Renal pelvis (tissue), 4 donors: ENCODE measurements around the gene EWSR1. TPM values are rescaled to one million over a fixed set of nuclear protein-coding genes. Genes with fewer than 3 reads are reported as not detected.
"Not testable (repeated sequence)": the region's sequence is repeated elsewhere in the genome, so short reads cannot be mapped to it uniquely, and the experiment has no call there.

Source experiments
- DNase-seq: peaks from one replicate; pipeline ENCODE4 v3.0.0-alpha.2; 2013
- polyA plus RNA-seq, 3 donors: library from polyadenylated mRNA; unstranded; fragments of 120-200 nt; gene quantifications; one replicate each; pipeline ENCODE4 v1.2.1, GENCODE V29; 2013; ENCODE audit not compliant: insufficient read length in 3 of 3

Gene EWSR1
- polyA plus RNA-seq, 3 donors = 329 to 383 (median 381) TPM

GRCh38 chr22:29330753-29331152 is 62.7 kb downstream of the EWSR1 start:
- DNase-seq = no peak

DNA sequence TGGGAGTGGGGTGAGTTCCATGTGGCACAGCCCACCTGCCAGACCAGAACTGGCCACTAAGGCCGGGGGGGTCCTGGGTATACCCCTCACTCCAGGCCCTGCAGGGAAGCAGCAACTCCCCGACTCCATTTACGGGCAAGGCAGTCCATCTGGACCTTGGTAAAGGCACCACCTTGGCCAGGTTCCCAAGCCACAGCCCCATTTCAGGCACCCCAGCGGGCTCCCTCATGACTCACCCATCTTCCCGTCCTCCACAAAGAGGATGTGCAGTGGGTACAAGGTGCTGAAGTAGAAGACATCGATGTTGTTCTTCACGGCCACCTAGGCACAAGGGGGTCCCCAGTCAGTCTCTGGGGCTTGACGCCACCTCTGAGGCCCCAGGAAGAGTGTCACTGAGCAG is 63.1 kb downstream of the EWSR1 start:
- DNase-seq = no peak

- no peak for DNase-seq
These were observed 63.7 kb downstream of the EWSR1 start for GRCh38 chr22:29331658-29332300.

DNA sequence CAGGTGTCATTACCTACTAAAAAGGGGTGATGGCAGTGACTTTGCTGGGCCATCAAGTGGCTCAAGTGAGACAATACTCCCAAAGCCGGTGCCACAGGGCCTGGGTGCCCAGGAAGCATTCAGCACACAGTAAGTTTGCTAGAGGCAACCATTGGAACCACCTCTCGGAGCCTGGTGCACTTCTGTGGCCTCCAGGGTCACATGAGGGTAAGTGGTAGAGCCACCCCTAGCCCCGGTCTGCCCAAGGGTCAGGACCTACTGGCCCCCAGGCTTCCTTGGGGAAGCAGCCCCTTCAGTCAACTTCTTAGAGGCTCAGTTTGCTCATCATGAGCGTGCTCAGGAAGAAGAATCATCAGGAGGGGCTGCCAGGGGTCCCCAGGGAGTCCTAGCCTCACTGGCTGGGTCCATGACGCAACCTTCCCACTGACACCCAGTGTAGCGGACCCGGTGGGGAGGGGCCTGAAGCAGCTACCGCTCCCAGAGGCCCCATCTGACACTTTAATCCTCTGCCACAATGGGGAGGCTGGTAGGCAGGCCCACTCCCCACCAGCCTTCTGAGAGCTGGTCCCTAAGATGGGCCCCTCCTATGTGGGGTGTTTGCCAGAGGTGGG is 64.9 kb downstream of the EWSR1 start:
- no peak for DNase-seq

GRCh38 chr22:29334148-29334547 is 66.1 kb downstream of the EWSR1 start:
- no peak for DNase-seq

DNA sequence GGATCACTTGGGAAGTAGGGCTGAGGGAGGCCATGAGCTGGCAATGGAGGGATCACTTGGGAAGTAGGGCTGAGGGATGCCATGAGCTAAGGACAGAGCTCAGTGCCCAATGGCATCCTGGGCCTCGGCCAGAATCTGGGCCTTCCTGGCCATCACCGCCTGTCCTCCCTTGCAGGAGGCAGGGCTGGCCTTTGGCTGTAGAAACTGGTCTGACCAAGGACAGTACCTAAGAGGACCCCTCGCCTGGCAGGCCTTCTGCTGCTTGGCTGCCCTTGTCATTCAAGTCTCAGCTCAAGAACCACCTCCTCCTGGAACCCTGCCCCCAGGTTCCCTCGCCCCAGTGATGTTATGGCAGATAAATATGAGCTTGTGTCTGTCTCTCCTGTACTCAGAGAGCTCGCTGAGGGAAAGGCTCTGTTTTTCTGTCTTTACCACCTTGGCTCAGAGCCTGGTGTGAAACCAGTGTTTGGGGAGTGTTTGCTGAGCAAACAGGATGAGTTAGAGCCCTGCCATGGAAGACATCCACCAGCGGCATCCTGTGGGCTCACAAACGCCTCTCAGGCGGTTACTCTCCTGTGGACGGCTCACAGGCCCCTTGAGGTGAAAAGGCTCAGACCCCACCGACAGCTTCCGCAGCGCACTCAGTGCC is 66.8 kb downstream of the EWSR1 start:
- DNase-seq = no peak

GRCh38 chr22:29335656-29336055 is 67.6 kb downstream of the EWSR1 start:
- DNase-seq = no peak

DNA sequence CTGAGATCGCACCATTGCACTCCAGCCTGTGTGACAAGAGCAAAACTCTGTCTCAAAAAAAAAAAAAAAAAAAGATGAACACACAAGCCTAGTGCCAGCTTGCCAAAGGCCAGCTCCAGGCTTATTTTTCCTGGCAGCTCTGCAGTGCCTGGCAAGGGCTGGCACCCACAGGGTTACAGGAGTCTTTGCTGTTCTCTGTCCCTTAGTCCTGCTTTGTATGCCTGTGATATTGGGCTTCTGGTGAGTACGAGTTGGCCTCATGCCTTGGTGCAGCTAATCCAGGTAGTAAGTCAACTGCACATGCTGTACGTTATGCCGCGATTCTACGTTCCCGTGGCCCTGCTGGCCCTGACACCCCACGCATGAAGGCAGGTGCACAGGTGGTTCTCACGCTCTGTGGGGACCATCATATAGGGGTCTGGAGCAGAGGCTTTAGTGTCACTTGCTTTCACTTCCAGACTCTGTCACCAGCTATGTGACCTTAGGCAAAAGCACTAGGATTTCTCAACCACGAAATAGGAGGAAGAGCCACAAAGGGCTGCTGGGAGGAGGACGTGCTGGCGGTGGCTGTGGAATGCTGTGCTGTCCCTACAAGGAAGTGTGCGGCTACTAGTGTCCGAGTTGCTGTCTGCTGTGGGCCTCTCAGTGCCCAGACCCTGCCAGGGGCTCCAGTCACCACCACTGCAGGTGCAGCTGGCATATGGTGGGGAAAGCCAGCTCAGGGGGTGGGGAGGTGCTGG is 68.9 kb downstream of the EWSR1 start:
- no peak for DNase-seq

DNA sequence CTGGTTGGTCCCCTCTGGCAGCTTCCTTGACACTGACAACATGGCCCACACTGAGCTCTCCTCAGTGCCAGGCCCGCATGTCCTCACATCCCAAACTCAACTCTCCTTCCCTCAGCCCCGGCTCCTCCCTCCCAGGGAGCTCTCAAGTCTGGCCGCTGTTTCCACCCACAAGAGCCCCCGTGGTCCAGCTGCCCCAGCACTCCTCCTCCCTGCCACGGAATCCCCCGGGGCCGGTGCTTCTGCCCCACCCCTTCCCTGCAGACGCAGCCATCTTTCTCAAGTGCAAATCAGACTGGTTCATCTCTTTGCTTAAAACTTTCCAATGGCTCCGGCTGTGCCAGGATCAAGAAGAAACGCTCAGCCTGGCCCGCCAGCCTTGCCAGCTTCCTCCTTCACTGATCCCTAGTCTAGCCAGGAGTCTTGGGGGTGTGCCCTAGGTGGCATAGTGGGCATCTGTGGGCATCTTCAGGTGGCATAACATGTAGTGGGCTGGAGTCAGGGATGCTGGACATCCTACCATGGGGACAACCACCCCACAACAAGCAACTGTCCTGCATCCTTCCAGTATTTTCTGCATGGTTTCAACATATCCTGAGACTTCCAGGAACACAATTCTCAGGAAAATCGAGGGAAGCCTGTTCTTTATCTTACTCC is 69.7 kb downstream of the EWSR1 start:
- no peak for DNase-seq

DNA sequence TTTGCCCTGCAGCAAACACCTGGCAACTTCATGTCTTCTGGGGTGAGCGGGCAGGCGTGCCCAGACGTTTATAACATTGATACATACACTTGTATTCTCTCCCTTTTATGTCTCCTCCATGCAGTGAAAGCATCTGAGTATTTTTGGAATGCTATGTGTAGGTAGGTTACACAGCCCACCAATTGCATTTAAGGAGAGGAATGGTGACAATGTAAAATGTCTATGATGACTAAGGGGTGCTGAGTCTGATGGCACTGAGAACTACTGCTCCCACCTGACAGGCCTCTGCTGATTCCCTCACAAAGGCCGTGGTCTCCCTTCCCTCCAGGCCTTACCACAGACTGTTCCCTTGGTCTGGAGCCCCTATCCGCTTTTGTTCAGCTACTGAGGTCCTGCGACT is 70.3 kb downstream of the EWSR1 start:
- no peak for DNase-seq

DNA sequence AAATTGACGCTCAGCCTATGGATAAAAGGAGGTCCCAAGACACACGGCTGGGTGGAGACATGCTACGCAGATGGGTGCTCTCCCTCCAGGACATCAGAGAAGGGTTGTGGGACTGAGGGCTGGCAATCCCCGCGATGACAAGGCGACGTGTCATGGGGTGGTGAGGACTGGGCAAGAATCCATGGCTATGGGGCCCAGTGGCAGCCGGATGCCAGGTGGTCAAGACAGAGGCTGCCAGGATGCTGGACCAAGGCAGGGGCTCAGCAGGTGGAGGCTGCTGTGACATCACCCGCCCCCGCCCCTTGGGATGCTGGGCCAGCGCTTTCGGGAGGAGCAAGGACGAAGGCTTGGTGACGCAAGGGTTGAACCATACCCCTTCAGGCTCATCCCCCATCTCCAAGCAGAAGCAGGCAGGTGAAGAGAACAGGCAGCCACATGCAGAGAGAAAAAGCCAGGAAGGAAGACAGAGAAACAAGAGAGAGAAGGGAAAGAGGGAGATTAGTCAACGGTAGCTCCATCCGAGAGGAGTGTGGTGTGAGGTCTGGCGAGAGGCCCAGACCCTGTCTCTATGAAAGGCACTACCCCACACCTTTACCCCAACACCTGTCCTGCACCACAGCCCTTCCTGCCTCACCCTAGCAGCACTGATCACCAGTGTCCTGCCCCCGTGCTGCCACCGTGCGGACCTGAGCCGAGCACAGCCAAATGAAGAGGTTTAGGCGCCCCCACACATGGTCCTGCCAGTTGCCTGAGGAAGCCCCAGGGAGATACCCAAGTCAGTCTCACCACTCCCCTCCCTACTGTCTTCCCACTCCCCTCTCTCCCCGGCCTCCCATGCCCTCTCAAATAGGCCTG is 71.5 kb downstream of the EWSR1 start:
- DNase-seq = no peak

DNA sequence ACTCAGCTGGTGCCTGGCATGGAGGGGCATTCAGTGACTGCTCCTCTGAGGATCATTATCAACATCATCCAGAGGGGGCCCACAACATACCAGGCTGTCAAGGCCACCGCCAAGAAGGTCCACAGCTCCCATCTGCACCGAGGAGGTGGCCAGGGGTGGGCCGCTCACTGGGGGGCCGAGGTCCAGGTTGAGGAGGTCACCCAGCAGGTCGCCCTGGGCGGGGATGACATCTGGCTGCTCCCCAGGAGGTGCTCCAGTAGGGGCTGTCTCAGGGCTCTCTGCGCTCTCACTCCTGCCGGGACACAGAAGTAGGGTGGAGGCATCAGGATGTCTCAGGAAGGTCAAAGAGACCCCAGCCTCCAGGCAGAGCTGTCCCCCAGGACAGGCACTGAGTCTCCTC is 72.5 kb downstream of the EWSR1 start:
- no peak for DNase-seq

- no peak for DNase-seq
These were observed 73.2 kb downstream of the EWSR1 start for GRCh38 chr22:29341056-29341848.

DNA sequence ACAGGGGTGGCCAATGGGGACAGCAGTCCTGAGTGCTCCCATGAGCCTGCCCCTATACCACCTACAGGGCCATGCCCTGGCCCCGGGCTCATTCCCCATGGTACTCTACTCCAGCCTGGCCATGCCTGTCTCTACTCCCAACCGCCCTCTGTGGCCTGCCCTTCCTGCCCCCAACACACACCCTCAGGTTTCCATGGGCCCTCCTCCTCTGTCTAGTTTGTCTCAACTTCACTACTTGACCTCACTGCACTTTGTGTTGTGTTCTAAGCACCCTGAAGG is 73.7 kb downstream of the EWSR1 start:
- no peak for DNase-seq

DNA sequence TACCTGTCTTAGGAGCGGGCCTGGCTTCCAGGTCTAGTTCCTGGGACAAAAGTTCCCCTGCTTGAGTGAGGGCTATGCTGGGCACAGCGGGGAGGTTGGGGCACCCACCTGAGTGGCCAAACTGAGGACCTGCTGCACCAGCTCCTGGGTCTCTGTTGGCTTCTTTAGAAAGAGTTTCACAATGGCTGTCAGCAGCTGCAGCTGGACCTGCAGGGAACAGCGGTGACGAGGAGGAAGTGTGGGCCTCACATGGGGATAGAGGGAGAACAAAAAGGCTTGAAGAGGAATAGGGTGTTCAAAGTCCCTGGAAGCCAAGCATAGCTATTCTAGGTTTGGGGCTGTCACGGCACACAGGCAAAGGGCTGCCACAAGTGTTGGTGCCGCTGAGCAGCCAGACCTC is 74.1 kb downstream of the EWSR1 start:
- no peak for DNase-seq

DNA sequence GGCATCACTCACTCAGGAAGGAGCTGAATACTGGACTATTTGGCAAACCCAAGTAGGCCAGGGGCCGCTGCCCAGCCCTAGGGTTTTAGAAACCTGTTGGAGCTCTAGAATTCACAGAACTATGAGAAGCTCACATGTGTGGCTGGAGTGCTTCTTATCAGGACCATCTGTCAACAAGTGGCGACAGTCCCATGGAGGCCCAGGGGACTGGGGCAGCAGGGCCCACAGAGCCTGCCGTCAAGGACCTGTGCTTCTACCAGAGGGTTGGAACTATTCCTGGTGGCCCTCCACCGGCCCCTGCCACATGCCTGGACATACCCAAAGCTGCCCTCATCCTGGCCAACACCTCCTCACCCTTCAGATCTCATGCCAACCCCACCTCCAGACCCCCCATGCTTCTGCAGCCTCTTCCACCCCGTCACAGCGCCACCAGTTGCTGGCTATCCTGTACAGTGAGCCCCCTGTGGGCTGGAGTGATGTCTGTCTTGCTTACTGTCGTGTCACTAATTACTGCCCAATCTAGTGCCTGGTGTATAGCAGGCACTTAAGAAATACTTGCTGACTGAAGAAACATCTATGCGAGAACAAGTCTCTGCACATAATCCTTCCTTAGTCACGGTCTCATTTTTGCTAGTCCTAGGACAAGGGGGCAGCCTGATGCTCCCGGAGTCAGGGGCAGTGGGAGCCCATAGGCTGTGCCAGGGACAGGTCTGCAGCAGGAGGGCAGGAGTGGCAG is 74.7 kb downstream of the EWSR1 start:
- no peak for DNase-seq

- no peak for DNase-seq
These were observed 75.3 kb downstream of the EWSR1 start for GRCh38 chr22:29343313-29343805.

- DNase-seq = no peak
These were observed 76.1 kb downstream of the EWSR1 start for GRCh38 chr22:29344137-29344536.

DNA sequence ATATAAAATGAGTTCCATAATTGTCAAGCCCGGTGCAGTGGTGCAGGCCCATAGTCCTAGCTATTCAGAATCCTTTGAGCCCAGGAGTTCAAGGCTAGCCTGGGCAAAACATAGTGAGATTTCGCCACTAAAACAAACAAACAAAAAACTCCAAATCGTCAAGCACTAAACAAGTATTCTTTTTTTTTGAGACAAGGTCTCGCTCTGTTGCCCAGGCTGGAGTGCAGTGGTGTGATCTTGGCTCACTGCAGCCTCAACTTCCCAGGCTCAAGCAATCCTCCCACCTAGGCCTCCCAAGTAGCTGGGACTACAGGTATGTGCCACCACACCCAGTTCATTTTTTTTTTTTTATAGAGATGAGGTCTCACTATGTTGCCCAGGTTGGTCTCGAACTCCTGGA is 76.8 kb downstream of the EWSR1 start:
- DNase-seq = not testable (repeated sequence)

GRCh38 chr22:29345932-29346331 is 77.9 kb downstream of the EWSR1 start:
- DNase-seq = no peak
